ENCODE measurements around the gene PLCXD1. TPM values are rescaled to one million over a fixed set of nuclear protein-coding genes. Genes with fewer than 3 reads are reported as not detected.

The PLCXD1 gene
- total and polyA plus RNA-seq, 2 experiments from 2014 or later: 48.7 to 112 TPM

DNA sequence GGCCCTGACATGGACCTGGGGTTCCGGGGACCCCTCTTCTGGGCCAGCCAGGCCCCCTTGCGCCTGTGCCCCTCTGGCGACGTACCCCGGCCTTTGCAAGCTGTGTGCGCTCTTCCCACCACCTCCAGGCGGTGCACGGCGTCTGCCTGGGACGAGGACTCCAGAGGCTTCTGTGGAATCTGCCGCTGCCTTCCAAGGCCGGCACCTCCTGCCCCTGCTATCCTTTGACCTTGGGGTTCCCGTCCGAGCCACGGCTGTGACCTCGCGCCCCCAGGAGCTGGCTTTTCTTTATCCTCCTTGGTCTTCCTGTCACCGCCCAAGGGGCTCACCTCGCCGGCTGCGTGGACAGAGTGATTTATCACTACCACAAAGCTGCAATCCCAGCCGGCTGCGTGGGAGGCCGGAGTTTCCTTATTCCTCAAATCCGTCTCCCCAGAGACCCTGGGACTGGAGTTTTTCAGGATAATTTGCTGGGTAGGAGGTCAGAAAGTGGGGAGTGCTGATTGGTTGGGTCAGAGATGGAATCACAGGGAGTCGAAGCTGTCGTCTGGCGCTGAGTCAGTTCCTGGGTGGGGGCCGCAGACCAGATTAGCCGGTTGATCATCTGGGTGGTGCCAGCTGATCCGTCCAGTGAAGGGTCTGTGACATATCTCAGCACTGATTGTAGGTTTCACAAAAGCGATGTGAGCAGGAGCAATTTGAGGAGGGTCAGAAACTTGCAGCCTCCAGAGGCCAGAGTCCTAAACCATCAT lies 19.8 kb upstream of the PLCXD1 start (continued):
- no peak for TF ChIP-seq ETS1 (IDR thresholded peaks at IDR 0.05)
- TF ChIP-seq, protein P1, sequence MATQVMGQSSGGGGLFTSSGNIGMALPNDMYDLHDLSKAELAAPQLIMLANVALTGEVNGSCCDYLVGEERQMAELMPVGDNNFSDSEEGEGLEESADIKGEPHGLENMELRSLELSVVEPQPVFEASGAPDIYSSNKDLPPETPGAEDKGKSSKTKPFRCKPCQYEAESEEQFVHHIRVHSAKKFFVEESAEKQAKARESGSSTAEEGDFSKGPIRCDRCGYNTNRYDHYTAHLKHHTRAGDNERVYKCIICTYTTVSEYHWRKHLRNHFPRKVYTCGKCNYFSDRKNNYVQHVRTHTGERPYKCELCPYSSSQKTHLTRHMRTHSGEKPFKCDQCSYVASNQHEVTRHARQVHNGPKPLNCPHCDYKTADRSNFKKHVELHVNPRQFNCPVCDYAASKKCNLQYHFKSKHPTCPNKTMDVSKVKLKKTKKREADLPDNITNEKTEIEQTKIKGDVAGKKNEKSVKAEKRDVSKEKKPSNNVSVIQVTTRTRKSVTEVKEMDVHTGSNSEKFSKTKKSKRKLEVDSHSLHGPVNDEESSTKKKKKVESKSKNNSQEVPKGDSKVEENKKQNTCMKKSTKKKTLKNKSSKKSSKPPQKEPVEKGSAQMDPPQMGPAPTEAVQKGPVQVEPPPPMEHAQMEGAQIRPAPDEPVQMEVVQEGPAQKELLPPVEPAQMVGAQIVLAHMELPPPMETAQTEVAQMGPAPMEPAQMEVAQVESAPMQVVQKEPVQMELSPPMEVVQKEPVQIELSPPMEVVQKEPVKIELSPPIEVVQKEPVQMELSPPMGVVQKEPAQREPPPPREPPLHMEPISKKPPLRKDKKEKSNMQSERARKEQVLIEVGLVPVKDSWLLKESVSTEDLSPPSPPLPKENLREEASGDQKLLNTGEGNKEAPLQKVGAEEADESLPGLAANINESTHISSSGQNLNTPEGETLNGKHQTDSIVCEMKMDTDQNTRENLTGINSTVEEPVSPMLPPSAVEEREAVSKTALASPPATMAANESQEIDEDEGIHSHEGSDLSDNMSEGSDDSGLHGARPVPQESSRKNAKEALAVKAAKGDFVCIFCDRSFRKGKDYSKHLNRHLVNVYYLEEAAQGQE (IDR thresholded peaks at IDR 0.05; ENCODE audit: unreplicated experiment): no peak
- TF ChIP-seq, protein P2, sequence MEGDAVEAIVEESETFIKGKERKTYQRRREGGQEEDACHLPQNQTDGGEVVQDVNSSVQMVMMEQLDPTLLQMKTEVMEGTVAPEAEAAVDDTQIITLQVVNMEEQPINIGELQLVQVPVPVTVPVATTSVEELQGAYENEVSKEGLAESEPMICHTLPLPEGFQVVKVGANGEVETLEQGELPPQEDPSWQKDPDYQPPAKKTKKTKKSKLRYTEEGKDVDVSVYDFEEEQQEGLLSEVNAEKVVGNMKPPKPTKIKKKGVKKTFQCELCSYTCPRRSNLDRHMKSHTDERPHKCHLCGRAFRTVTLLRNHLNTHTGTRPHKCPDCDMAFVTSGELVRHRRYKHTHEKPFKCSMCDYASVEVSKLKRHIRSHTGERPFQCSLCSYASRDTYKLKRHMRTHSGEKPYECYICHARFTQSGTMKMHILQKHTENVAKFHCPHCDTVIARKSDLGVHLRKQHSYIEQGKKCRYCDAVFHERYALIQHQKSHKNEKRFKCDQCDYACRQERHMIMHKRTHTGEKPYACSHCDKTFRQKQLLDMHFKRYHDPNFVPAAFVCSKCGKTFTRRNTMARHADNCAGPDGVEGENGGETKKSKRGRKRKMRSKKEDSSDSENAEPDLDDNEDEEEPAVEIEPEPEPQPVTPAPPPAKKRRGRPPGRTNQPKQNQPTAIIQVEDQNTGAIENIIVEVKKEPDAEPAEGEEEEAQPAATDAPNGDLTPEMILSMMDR (conservative IDR thresholded peaks at IDR 0.05; ENCODE audit: low read depth in 2 of 2): no peak
- TF ChIP-seq POLR2AphosphoS5 (IDR thresholded peaks at IDR 0.05; ENCODE audit: low read depth): no peak
- no peak for TF ChIP-seq EZH2phosphoT487 (IDR thresholded peaks at IDR 0.05; ENCODE audit: unreplicated experiment)
- TF ChIP-seq ZNF331 (CRISPR knock-in tag; IDR thresholded peaks at IDR 0.05; ENCODE audit: low read depth): no peak
- TF ChIP-seq CREB1 (CRISPR knock-in tag; IDR thresholded peaks at IDR 0.05; ENCODE audit: low read depth): no peak
- no peak for TF ChIP-seq JUNB (IDR thresholded peaks at IDR 0.05; ENCODE audit: unreplicated experiment)

GRCh38 chrX:261919-262352 lies 19.2 kb upstream of the PLCXD1 start:
- Histone ChIP-seq H3K36me3 (ENCODE audit: insufficient read depth) (no peaks in the 10 kb centered on the region), H3K9me2 (ENCODE audit: insufficient read depth) (no peaks in the 10 kb centered on the region), H3K27me3 (ENCODE audit: insufficient read depth) (no peaks in the 10 kb centered on the region), H3K4me2 (no peak overlapping the region), H2AFZ (no peak overlapping the region; the same call in 1 of the 2 replicates), H3K4me1 (ENCODE audit: insufficient read depth) (no peaks in the 10 kb centered on the region; the same call in 1 of the 2 replicates), H3K4me3 (no peak overlapping the region), H3K27ac (ENCODE audit: low read depth) (no peak overlapping the region), H3F3A (replicated peaks; ENCODE audit: low read depth) (peaks cover 12% of the 10 kb centered on the region; the same call in 1 of the 2 replicates), H4K20me1 (replicated peaks; ENCODE audit: insufficient read depth) (no peaks in the 10 kb centered on the region), H3K79me2 (replicated peaks; ENCODE audit: insufficient read depth) (no peaks in the 10 kb centered on the region)
- Mint-ChIP-seq H3K27me3 (ENCODE audit: insufficient read depth, low read depth, poor library complexity) (peaks cover 9% of the 10 kb centered on the region), H3K27ac (no peak overlapping the region), H3K4me3 (no peak overlapping the region), H3K9me3 (peaks cover 70% of the 10 kb centered on the region), H3K36me3 (ENCODE audit: low read depth) (peaks cover 3% of the 10 kb centered on the region; the same call in 1 of the 3 replicates), H3K4me1 (no peaks in the 10 kb centered on the region)
- DNase-seq (ENCODE audit: low spot score) (no peak), ATAC-seq (no peak)
- TF ChIP-seq, protein P1 (IDR thresholded peaks at IDR 0.05; ENCODE audit: unreplicated experiment): no peak
- TF ChIP-seq JUNB (IDR thresholded peaks at IDR 0.05; ENCODE audit: unreplicated experiment): no peak
- no peak for TF ChIP-seq ETS1 (IDR thresholded peaks at IDR 0.05)
- no peak for TF ChIP-seq POLR2AphosphoS5 (IDR thresholded peaks at IDR 0.05; ENCODE audit: low read depth)
- TF ChIP-seq STAT1 (IDR thresholded peaks at IDR 0.05; ENCODE audit: unreplicated experiment): no peak
- TF ChIP-seq, protein P2 (conservative IDR thresholded peaks at IDR 0.05; ENCODE audit: low read depth in 2 of 2): no peak
- TF ChIP-seq CREB1 (CRISPR knock-in tag; IDR thresholded peaks at IDR 0.05; ENCODE audit: low read depth): no peak
- TF ChIP-seq NANOG (IDR thresholded peaks at IDR 0.05; ENCODE audit: borderline replicate concordance): no peak
- no peak for TF ChIP-seq ZNF331 (CRISPR knock-in tag; IDR thresholded peaks at IDR 0.05; ENCODE audit: low read depth)
- no peak for TF ChIP-seq ZNF114 (CRISPR knock-in tag; IDR thresholded peaks at IDR 0.05)
